ENCODE data around the gene IDI1.

The IDI1 gene

GRCh38 chr10:1035201-1035600 lies 13.7 kb downstream of the IDI1 start:
- Histone ChIP-seq H3K4me3 (ENCODE audit: low read depth, low read length) (no peak overlapping the region), H3K36me3 (peaks cover 12% of the 10 kb centered on the region), H3K27me3 (no peaks in the 10 kb centered on the region), H3K9me3 (no peaks in the 10 kb centered on the region), H3K4me1 (no peaks in the 10 kb centered on the region; the same call in 1 of the 2 replicates)
- no peak for TF ChIP-seq CTCF (IDR thresholded peaks at IDR 0.05; ENCODE audit: low read depth, low read length)
- no peak for DNase-seq

GRCh38 chr10:1034758-1035157 lies 14.2 kb downstream of the IDI1 start:
- Histone ChIP-seq H3K9me3 (no peaks in the 10 kb centered on the region), H3K36me3 (peaks cover 11% of the 10 kb centered on the region), H3K4me1 (no peaks in the 10 kb centered on the region), H3K27me3 (no peaks in the 10 kb centered on the region), H3K4me3 (ENCODE audit: low read depth, low read length) (no peak overlapping the region)
- TF ChIP-seq CTCF (IDR thresholded peaks at IDR 0.05; ENCODE audit: low read depth, low read length): no peak
- DNase-seq: no peak

- no peak overlapping the region for H3K4me3 ChIP-seq (ENCODE audit: low read depth, low read length)
- H3K4me1 ChIP-seq: no peaks in the 10 kb centered on the region
- DNase-seq: no peak
- no peaks in the 10 kb centered on the region for H3K27me3 ChIP-seq
- peaks cover 7% of the 10 kb centered on the region; the same call in 1 of the 2 replicates for H3K36me3 ChIP-seq
- TF ChIP-seq CTCF (IDR thresholded peaks at IDR 0.05; ENCODE audit: low read depth, low read length): no peak
- H3K9me3 ChIP-seq: no peaks in the 10 kb centered on the region
These were observed 15.3 kb downstream of the IDI1 start for GRCh38 chr10:1033601-1034000.

GRCh38 chr10:1029838-1030237 lies 19.1 kb downstream of the IDI1 start:
- Histone ChIP-seq H3K4me1 (no peaks in the 10 kb centered on the region), H3K9me3 (no peaks in the 10 kb centered on the region), H3K36me3 (no peaks in the 10 kb centered on the region; the same call in 1 of the 2 replicates), H3K4me3 (ENCODE audit: low read depth, low read length) (no peak overlapping the region), H3K27me3 (no peaks in the 10 kb centered on the region)
- DNase-seq: no peak
- no peak for TF ChIP-seq CTCF (IDR thresholded peaks at IDR 0.05; ENCODE audit: low read depth, low read length)

GRCh38 chr10:1026578-1026977 lies 22.3 kb downstream of the IDI1 start:
- H3K9me3 ChIP-seq: no peaks in the 10 kb centered on the region
- DNase-seq: no peak
- TF ChIP-seq CTCF (IDR thresholded peaks at IDR 0.05; ENCODE audit: low read depth, low read length): no peak

GRCh38 chr10:1025683-1026082 lies 23.2 kb downstream of the IDI1 start, which contains the start of gene IDI2:
Gene IDI2, minus strand, starts transcription at chr10:1025859. Its CDS starts 1,136 bp downstream, at chr10:1024723.
- no peak for DNase-seq
- Histone ChIP-seq H3K9me3 (no peaks in the 10 kb centered on the region), H3K36me3 (no peaks in the 10 kb centered on the region; the same call in 1 of the 2 replicates), H3K4me1 (no peaks in the 10 kb centered on the region), H3K27me3 (no peaks in the 10 kb centered on the region), H3K4me3 (ENCODE audit: low read depth, low read length) (no peak within 1 kb of the TSS)
- TF ChIP-seq CTCF (IDR thresholded peaks at IDR 0.05; ENCODE audit: low read depth, low read length): no peak

More at GRCh38 chr10:1026578-1026977, 22.3 kb downstream of the IDI1 start:
- H3K4me1 ChIP-seq: no peaks in the 10 kb centered on the region
- no peak overlapping the region for H3K4me3 ChIP-seq (ENCODE audit: low read depth, low read length)
- H3K36me3 ChIP-seq: no peaks in the 10 kb centered on the region; the same call in 1 of the 2 replicates
- no peaks in the 10 kb centered on the region for H3K27me3 ChIP-seq

Data from BE2C (cell line).